Kidney (tissue), 22 donors: ENCODE measurements around the gene NXNL1. TPM values are rescaled to one million over a fixed set of nuclear protein-coding genes. Genes with fewer than 3 reads are reported as not detected.
"Not testable (repeated sequence)": the region's sequence is repeated elsewhere in the genome, so short reads cannot be mapped to it uniquely, and the experiment has no call there.

ENCODE experiments used
- DNase-seq, 5 donors: peaks; one replicate each; pipeline ENCODE4 v3.0.0-alpha.2; 2013 to 2020
- FAIRE-seq: peaks from 2 replicates; lab custom pipeline; 2012; peaks lifted over from hg19 to GRCh38; lab: Jason Lieb, UNC
- H3K27ac ChIP-seq, 2 donors: one replicate each; pipeline ENCODE4 v1.7.0; 2013; ENCODE audit warnings: low read depth in 2 of 2, low read length in 2 of 2, inconsistent platforms in 1 of 2
- H3K27me3 ChIP-seq: one replicate; pipeline ENCODE4 v1.7.1; 2013; ENCODE audit warnings: low read length, inconsistent platforms; ENCODE audit not compliant: control insufficient read depth, insufficient read depth
- H3K36me3 ChIP-seq, 3 donors: one replicate each; pipeline versions ENCODE4 v1.7.0 to v1.7.1; 2013; ENCODE audit warnings: low read length in 3 of 3, control low read depth in 1 of 3, inconsistent platforms in 1 of 3; ENCODE audit not compliant: insufficient read depth in 3 of 3, control insufficient read depth in 2 of 3
- H3K4me1 ChIP-seq, 3 donors: one replicate each; pipeline versions ENCODE4 v1.7.0 to v1.7.1; 2013; ENCODE audit warnings: low read length in 3 of 3, inconsistent platforms in 1 of 3, low read depth in 1 of 3; ENCODE audit not compliant: control insufficient read depth in 2 of 3, insufficient read depth in 2 of 3
- H3K4me3 ChIP-seq, 3 donors: one replicate each; pipeline versions ENCODE4 v1.7.0 to v1.8.1; 2013; ENCODE audit warnings: low read length in 3 of 3, control low read depth in 1 of 3, inconsistent platforms in 1 of 3
- H3K9ac ChIP-seq, 3 donors: one replicate each; pipeline versions ENCODE4 v1.7.0 to v1.7.1; 2013; ENCODE audit warnings: low read length in 3 of 3, control low read depth in 1 of 3, inconsistent platforms in 1 of 3
- H3K9me3 ChIP-seq, 3 donors: one replicate each; pipeline versions ENCODE4 v1.7.0 to v1.7.1; 2013; ENCODE audit warnings: low read length in 3 of 3, control low read depth in 1 of 3, inconsistent platforms in 1 of 3; ENCODE audit not compliant: control insufficient read depth in 2 of 3, insufficient read depth in 1 of 3
- intact Hi-C: fragments of 100-400 bp; cut with DNase I; formaldehyde crosslinking; loops from one replicate; pipeline ENCODE4 v1.11.1; 2022
- long read RNA-seq, 10 donors: library from polyadenylated mRNA in 1 of 10; unstranded in 1 of 10; transcript quantifications; one replicate each; pipeline ENCODE4 v2.0.0 and lab custom pipeline, GENCODE V29; 2021 to 2026
- polyA plus RNA-seq: library from polyadenylated mRNA; stranded (reverse); fragments of 350-450 nt; fragmentation: Illumina TruSeq; extraction: RNeasy Lipid Tissue Mini Kit (QIAGEN cat#74804); gene quantifications from one replicate; pipeline ENCODE4 v1.2.3, GENCODE V29; 2014; ENCODE audit warnings: low read depth, low replicate concordance; ENCODE audit not compliant: insufficient read depth
- total RNA-seq: library from RNA; stranded (reverse); fragmentation: NEBNext Ultra II Directional; extraction: Animal tissue kit (Norgen Biotek cat#: 25700); gene quantifications from one replicate; pipeline ENCODE4 v1.2.1, GENCODE V29; 2021
- TF ChIP-seq, protein P1 (sequence below): IDR thresholded peaks from 3 replicates; pipeline ENCODE4 v1.5.1; 2012; ENCODE audit warnings: mild to moderate bottlenecking, moderate library complexity, borderline replicate concordance; ENCODE audit not compliant: insufficient read depth; ENCODE audit errors: extremely low read depth
- donor health status: control.
- donor health status: control.
- donor health status: control.
- donor health status: control.
- donor health status: control.
- donor health status: DM: yes; HTN: yes; CAD: no.
- donor health status: Normal renal cell carcinoma (clear cell type).

The NXNL1 gene, protein sequence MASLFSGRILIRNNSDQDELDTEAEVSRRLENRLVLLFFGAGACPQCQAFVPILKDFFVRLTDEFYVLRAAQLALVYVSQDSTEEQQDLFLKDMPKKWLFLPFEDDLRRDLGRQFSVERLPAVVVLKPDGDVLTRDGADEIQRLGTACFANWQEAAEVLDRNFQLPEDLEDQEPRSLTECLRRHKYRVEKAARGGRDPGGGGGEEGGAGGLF
- total RNA-seq = not detected
- not detected for polyA plus RNA-seq
- long read RNA-seq, donor 1 = 0 reads
- long read RNA-seq, donor 2 = 0 reads
- long read RNA-seq, donor 3 = 0 reads
- long read RNA-seq, donor 4 = 0 reads
- long read RNA-seq, donor 5 = 0 reads
- long read RNA-seq, donor 6 = 0 reads
- long read RNA-seq, donor 7 = 0 reads
- long read RNA-seq, donor 8 = 0 reads
- long read RNA-seq, donor 9 = 0 reads
- long read RNA-seq, donor 10 = 0 reads

DNA sequence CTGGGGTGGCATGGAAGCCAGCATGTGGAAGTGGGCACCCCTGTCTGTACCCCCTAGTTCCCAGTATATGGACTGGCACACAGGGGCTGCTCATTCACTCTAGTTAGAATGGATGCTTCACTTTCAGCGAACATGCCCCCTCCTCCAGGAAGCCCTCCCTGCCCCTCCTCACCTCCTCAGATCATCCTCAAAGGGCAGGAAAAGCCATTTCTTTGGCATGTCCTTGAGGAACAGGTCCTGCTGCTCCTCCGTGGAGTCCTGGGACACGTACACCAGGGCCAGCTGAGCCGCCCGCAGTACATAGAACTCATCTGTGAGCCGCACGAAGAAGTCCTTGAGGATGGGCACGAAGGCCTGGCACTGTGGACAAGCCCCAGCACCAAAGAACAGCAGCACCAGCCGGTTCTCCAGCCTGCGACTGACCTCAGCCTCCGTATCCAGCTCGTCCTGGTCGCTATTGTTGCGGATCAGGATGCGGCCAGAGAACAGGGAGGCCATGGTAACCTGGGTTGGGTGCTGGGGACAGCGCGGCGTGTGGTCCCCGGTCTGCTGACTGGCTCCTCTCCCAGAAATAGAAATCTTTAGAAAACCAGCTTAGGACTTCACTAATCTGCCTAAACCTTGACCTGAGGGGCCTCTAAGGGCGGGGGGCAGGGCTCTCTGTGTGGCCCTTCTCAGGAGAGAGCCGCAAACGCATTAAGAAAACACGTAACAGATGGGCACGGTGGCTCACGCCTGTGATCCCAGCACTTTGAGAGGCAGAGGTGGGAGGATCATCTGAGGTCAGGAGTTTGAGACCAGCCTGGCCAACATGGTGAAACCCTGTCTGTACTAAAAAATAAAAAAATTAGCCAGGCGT lies at the start of gene NXNL1:
Gene NXNL1 (minus strand): TSS at position 555 of the 859 bp plus-strand sequence. CDS start 57 bp downstream, at position 498.
- intact Hi-C loops = loop anchor here (10.0 kb wide), 1 partner anchor 126 kb away; the partner anchor contains the start of genes ANO8 and GTPBP3
- no peak for DNase-seq

DNA sequence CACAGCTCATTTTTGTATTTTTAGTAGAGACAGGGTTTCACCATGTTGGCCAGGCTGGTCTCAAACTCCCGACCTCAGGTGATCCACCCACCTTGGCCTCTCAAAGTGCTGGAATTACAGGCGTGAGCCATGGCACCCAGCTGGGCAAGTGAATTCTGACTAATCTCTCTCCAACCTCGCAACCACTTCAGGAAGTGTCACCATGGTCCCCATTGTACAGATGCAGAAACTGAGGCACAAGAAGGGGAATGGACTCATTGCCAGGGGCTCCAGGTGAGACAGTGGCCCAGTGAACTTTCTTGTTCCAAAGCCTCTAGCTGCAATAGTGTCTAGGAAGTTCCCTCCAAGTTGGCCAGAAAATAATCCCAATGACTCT lies 47.8 kb upstream of the NXNL1 start:
- H3K9ac ChIP-seq, H3K36me3 ChIP-seq, FAIRE-seq, intact Hi-C loops, H3K27ac ChIP-seq, H3K9me3 ChIP-seq, H3K27me3 ChIP-seq, DNase-seq, H3K4me3 ChIP-seq: not testable (repeated sequence)
- peaks cover 0 to 12% (median 0%) of the 10 kb centered on the region in 3 donors for H3K4me1 ChIP-seq

More for the DNA sequence above, at the start of gene NXNL1:
- Histone ChIP-seq H3K27ac (no peak within 1 kb of the TSS), H3K27me3 (peaks cover 3% of the 10 kb centered on the region), H3K4me3 (no peak within 1 kb of the TSS), H3K4me1 (no peaks in the 10 kb centered on the region), H3K36me3 (no peaks in the 10 kb centered on the region), H3K9ac (no peak within 1 kb of the TSS), H3K9me3 (no peaks in the 10 kb centered on the region)
- TF ChIP-seq, protein P1, sequence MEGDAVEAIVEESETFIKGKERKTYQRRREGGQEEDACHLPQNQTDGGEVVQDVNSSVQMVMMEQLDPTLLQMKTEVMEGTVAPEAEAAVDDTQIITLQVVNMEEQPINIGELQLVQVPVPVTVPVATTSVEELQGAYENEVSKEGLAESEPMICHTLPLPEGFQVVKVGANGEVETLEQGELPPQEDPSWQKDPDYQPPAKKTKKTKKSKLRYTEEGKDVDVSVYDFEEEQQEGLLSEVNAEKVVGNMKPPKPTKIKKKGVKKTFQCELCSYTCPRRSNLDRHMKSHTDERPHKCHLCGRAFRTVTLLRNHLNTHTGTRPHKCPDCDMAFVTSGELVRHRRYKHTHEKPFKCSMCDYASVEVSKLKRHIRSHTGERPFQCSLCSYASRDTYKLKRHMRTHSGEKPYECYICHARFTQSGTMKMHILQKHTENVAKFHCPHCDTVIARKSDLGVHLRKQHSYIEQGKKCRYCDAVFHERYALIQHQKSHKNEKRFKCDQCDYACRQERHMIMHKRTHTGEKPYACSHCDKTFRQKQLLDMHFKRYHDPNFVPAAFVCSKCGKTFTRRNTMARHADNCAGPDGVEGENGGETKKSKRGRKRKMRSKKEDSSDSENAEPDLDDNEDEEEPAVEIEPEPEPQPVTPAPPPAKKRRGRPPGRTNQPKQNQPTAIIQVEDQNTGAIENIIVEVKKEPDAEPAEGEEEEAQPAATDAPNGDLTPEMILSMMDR = no peak
- FAIRE-seq = no peak

DNA sequence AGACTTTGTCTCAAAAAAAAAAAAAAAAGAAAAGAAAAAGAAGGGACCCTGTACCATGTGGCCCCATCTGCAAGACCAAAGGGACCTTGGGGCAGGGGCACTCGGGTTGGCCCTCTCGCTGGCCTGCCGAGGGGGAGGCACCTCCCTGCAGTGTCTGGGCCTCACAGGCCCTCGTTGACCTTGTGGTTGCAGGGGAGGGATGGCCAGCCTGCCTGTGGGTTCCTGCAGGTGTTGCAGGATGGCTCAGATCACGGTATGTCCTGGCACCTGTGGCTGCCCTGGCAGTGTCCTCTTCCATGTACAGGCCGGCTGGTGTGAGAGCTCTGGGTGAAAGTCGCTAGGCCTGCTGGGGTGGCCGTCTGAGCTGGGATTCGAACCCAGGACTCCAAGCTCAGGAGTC lies 46.0 kb upstream of the NXNL1 start:
- peak in 1 of 5 donors; percentile 67 for DNase-seq
- Histone ChIP-seq H3K27ac (no peak overlapping the region), H3K9me3 (no peaks in the 10 kb centered on the region), H3K27me3 (no peaks in the 10 kb centered on the region), H3K9ac (no peak overlapping the region), H3K4me3 (no peak overlapping the region), H3K4me1 (peaks cover 0 to 6% (median 0%) of the 10 kb centered on the region in 3 donors), H3K36me3 (no peaks in the 10 kb centered on the region)
- FAIRE-seq = no peak
- TF ChIP-seq, protein P1 = no peak
- intact Hi-C loops = no loop called here
